Embryonic facial prominence (tissue), 1 donor: ENCODE measurements around the gene PTN.

Source experiments
- DNase-seq: peaks from one replicate; pipeline ENCODE4 v3.0.0-alpha.2; 2016; ENCODE audit errors: extremely low spot score

The PTN gene

DNA sequence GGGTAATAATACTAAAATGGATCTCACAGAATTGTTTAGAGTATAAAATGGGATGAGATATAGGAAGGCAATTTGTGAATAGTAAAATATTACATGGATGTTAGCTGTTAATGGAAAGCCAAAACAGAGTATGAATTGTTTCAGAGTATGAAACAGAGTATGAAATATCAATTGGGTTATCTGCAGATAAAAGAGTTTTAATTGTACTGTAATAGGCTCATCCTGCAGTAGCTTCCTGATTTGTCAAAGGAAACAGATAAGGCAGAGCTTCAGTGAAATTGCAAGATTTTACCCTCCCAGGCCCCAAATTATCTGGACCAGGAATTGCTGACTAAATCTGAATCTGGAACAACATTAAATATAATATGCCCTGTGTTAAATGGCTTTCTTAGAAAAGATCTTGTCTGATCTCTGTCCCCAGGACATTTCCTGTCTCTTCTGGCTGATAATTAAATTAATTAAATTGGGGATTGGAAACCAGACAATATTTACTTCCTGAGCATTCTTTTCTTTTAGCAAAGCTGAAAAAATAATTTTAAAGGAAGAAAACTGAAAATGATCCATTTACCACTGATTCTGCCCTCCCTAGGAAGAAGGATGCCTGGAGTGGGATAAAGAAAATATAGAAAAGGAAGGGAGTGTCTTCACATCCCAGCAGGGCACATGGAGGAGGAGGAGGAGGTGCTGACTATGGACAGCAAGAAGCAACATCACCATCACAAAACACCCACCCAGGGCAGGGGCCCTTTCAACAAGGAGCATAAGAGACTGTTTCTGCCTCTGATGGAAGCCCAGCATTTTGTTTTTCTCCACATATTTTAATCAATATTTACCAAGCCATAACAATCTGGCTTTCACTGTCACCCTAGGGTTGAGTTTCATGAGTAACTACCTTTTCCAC, 18.5 kb downstream of the PTN start:
- DNase-seq, result no peak

DNA sequence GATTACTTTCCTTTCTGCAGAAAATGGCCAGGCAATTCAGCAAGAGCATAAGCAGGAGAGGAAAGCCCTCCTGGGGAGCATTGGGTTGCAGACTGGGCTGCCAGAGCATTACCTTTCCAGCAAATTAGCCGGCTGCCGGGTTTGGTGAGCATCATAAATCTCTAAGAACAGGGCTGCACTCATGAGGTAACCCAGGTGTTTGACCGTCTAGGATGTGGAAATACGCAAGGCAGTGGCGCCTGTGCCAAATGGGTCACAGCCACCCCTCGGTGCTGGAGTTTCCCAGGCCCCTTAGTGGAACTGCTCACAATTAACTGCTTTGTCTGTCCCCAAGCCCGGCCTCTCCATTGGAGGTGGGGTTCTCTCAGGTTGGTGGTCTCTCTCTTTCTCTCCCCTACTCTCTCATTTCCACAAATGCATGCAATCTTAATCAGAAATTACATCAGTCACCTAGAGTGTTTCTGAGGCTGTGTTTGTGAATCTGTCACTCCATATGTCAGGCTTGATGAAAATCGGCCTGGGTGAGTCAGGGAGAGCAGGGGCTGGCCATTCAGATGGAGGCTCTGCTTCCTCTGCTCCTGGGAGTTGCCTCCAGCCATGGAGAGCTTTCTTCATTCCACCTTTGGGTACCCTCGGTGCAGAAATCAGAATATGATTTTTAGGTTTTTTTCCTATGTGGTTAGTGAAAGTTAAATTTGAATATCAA, 26.7 kb downstream of the PTN start:
- DNase-seq, result no peak

DNA sequence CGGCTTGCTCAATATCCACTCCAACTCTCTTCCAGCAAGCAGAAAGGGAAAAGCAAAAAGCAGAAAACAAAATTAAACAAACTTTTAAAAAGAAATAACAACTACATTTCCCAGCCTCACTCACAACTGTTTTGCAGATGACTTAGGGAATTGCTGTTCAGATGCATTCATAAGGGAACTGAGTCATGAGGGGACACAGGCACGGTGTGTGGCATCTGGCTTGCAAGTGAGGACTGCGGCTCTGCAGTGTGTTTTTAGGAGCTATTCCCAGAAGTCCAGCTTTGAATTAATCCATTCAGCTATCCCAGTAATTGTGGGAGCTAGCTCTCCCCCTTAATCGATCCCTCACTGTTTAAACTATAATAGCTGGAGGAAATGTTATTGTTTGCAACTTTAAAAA, 30.3 kb downstream of the PTN start:
- no peak for DNase-seq

DNA sequence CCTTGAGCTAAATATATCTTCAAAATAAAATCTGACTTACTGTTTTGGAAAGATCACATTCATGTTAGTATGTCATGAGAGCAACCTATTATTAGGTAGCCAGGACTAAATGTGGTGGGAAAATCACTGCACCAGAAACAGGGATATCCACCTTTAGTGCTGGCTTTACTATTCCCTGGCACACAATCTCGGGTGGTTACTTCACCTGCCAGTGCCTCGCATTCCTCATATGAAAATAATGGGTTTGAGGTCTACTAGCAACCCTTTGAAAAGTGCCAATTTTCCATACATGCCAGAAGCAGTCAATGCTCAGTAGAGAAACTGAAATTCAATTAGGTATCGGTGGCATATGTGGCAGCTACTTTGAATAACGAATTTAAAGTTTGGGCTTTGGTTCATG, 36.8 kb downstream of the PTN start:
- no peak for DNase-seq

DNA sequence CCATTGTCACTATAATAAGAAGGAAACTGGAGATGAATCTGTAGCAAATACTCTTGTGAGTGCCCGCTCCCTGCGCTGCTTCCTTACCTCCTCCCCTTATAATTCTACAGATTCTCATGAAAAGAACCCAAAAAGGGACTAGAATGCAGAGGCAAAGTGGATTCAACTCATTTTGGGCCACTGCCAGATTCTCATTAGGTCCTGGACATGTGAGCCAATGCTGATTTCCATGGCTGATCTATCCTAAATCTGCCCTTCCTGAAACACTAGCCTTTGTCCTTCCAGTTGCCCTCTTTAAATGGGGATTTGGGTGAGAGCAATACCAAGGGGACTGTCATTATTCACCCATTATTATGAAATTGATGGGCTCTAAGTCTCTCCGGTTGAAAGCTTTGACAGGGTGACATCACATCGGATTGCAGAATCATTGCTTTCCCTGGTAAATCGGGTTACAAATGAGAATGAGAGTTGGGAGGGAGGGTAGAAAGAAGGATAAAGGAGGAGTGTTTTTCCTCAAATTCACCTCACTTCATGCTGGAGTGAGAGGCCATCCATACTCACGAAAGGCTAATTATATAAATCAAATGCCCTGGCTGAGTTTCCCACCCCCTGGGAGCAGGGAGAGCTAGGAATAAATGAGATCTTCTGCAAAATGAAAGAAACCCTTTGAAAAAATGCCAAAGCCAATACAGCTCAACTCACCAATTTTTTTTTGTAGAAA, 37.5 kb downstream of the PTN start:
- no peak for DNase-seq

DNA sequence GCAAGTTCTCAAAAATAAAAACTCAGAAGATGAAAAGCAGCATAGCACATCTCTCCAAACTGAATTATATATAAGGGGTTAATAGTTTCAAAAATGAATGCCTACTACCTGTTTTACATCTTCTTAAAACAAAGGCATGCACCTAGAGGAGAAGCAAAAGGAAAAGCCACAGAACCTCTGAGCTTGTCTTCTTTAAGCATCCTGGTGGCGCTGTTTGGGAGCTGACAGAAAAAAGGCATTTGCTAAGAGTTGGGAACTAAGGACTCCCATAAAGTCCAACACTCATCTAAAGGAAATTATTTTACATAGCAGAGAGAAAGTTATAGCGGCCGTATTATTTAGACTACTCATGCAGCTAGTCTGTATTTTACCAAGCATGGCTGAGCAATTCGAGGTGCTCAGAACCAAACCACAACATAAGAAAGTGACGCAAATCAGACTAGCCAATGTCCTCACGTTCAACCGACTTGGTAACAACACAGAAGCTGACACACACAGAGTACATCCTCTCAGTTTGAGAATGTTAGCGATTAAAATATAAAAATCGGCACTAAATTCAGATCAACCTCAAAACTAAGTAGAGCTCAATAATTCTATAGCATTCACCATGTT, 38.8 kb downstream of the PTN start:
- DNase-seq, result no peak

DNA sequence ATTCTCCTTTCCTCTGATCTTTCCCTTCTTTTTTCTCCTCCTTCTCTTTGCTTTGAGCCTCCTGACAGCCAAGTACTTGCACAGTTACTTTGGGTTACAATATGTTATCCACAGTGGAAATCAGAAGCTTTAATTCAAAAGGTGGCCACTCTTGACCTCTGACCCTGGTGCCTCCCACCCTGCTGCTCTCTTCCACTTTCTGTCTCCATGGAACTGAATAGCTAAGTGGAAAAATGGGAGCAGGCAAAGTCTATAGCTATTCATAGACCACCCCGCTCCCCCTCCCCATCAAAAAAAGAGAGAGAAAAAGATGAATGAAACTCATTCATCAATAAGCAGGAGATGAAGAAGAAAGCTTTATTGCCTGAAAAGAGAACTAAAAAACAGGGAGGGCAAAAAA, 39.4 kb downstream of the PTN start:
- no peak for DNase-seq

DNA sequence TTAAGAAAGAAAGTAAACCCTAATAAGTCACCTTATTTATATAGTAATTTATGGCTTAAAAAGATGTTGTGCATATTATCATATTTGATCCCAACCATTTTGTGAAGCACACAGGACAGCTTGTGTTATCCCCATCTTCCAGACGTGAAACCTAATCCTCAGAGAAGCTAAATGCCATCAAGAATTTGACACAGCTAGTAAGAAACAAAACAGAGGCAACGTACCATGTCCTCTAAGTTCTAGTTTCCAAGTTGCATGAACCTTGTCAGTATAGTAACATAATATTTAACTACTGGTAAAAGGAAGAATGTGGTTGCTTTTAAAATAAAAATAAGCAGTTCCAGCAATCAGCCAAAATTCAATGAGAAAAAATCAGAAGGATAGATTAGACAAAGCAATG, 41.5 kb downstream of the PTN start:
- no peak for DNase-seq

DNA sequence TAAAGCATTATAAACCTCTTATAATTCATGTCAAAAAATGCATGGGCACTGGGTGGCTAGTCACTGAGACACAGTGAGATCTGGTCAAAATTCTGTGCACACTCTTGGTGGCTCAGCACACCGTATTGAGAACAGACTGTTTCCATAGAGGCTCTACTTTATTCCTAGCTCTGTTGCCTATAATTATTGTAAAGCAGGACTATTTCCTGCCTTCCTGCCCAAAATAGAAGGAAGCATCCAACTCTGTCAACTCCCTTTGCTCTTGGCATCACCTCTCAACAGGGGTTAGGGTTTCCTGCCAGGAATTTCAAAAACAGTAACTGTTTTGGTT, 45.1 kb downstream of the PTN start:
- DNase-seq, result no peak

DNA sequence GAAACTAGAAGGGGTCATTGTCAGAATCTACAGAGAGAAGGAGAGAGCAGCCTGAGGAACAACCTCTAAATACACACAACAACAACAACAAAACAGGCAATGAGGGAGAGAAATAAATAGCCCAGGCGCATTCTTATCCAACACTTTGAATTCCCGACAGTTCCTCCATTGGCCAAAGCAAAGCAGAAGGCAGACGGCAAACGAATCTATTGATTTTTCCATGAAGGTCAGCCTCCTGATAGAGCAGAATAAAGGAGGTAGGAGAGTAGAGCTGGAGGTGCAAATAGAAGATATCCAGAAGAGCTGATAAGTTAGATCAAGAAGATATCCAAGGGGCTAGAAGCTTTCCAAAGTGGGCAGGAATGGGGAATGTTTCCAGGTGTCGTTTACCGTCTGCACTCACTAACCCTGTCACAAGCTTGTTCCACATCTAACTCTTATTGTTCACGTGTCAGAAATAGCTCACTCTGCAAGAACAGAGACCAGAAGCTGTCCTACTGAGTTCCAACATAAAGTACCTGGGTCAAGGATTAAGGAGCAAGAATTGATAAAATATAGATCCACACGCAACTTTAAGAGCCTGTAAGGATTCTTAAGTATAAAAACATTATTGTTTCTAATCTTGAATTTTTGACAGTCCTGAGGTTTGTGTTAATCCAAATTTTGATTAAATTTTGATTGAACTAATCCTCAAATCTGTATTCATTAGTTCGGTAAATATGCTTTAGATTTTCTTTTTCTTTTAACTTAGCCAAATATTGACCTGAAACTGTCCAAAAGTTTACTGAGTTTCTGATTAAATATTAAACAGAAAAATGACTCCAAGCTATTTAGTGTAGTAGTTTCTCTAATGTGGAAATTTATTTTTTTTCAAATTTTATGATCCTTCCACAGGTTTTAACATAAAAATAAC, 45.7 kb downstream of the PTN start:
- DNase-seq, result no peak

DNA sequence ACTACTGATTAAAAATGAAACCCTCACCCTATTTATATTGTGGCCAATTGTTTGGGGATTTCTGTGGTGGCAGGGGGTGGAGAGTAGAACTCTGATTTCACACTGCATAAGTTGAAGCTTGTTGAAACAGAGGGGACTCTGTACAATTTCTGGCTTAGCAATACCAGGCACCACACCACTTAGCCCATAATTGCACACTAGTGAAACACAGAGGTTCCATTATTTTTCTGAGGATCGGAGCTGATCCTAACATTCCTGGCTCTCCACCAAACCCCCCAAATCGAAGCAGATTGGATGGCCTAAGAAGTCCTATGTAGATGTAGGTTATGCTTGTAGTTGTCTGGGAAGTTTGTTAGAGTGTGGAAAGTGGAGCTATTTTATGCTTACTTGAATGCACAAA, 47.0 kb downstream of the PTN start:
- DNase-seq, result peak; percentile 45

DNA sequence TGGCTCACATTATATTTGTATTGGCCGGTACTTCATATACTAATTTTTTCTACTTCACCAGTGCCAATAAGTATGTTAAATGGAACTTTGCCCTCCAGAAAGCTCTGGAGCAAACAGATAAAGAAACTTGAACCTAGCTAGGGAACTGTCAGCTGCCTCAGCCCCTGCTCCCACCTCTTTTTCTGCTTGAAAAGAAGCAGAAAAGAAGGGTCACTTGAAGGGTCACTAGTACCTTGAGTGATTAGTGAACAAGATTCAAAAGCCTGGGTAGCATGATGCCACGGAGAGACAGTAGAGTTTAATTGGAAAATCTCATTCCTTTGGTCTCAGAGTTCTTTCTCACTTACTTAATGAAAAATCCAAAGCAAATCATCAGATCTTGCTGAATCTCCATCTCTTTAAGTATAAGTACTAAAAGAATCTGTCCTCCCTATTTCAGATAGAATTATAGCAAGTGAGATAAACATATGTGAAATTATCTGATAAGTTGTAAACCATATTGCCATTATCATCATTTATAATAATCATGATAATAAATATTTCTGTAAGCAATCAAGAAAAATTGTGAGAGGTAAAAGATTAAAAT, 47.7 kb downstream of the PTN start:
- no peak for DNase-seq

DNA sequence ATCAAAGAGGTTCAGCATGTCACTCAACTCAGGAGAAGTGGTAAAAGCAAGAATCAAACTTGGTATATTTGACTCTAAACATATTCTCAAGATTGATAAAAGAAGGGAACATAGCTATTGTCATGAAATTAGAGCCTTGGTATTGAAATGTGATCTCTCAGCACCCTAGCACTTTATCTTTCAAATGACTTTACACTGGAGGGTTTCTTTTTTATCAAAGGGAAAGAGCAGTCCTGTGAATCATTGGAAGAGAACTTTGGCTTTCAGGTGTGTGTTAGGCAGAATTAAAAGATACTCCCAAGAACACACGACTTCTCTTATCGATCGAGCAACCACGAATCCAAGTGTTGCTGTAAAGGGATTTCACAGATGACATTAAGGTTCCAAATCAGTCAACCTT, 54.4 kb downstream of the PTN start:
- DNase-seq, result no peak

DNA sequence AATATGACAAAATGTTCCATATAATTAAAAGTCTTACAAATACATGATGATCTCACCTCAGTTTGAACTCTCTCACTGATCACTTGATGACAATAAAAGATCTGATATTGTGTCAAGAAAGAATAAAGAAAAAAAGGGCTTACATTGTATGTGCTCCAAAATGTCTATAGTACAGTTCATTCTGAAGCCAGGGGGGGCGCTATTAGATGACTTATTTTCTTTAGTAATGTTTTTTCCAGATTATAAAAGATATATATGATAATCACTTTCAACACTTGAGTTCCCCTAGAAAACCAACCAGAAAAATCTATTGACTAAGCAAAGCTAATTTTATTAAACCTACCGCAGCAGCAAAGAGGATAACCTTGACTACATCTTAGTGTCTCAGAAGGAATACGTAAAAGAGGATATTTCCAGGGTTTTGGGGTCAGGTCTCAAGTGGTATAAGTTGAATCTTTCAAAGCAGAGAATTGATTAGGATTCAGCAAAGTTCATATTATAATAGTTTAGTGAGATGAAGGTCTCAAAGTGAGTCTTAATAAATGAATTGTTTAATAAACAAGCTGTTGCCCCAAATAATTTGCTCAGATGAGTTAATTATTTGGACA, 55.8 kb downstream of the PTN start:
- no peak for DNase-seq

DNA sequence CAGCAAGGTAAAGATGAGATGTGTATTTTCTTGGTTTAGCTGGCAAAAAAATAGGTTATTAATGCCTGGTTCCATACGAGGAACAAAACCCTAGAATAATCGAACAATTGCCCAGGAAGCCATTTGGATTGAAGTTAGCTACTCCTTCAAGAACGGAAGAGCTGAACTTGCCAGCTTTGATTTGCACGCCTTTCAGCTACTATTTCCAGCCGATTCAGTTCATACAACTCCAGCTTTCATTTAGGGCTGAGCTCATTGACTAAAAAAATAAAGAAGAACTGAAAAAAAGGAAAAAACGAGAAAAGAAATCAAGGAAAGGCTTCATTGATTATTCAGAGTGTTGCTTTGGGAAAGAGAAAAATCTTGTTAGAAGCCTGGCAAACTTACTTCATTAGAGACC, 60.4 kb downstream of the PTN start:
- DNase-seq, result no peak

DNA sequence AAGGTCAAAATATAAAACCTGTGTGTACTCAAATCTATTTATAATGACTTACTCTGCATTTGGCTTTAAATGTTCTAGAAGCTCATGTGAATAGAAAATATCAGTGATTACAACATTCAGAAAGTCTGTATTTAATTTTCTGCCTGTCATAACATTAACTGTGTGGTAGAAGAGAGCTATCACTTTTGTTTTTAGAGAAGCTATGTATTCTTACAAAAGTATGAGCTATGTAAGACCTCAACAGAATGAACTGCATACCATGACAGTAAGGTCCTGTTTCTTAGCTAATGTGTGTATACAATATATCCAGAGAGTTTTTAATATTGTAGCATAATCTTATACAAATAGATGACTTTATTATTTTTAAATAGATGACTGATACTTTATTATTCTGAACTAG, 61.5 kb downstream of the PTN start:
- DNase-seq, result no peak

DNA sequence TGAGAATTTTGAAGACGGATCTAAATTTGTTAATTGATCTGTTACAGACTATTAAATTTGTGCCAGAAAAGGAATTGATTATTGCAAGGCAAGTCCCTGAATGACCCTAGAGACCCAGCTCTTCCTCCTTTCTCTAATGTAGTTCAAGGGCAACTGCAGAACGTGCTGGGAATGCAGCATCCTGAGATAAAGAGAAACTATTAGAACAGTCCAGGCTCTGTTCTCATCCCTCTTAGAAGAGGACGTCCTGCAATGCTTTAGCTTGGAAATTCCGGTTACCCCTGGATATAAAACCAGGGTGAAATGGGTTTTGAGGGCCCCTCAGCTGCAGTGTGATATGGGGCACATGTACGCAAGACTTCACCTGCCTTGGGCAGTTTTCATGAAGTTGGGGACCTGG, 67.3 kb downstream of the PTN start:
- DNase-seq, result no peak

DNA sequence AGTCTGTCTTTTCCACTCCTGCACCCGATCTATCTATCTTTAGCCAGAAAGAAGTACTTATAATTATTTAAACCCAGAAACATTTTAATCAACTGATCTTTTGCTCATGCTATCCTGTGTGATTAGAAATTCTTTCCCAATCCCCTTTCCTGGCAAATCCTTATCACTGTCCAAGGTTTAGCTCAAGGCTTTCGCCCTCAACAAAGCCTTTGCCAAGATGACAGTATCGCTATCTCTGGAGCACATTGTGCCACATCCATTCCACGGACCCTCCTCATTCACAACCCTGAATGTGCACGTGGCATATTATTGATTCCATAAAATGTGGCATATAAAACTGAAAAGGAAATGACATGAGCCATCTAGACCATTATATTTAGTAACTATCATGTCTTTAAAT, 71.3 kb downstream of the PTN start:
- DNase-seq, result no peak

DNA sequence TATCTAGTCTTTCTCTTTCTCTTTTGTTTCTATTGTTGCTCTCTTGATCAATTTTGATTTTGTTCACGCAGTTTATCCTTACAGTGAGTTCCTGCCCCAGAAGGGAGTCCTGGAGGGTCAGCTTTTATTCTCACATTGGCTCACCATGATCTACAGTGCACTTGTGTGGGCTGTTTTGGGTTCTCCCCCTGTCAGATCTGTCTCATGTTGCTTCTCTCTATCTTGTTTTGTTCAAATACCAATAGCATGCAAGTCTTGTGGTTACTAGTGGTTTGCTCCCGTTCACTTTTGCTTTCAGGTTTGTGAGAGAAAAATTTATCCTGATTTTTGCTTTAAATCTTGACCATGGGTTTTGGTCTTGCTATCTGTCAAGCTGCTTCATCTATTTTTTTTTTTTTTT, 74.3 kb downstream of the PTN start:
- no peak for DNase-seq
